ENCODE measurements around the gene TLE4. TPM values are rescaled to one million over a fixed set of nuclear protein-coding genes. Genes with fewer than 3 reads are reported as not detected.
A peak's percentile ranks its signal among the peaks of the same experiment; 100 is the strongest.

TLE4 gene
- total and polyA plus RNA-seq, 2 donors (not counting 1 experiment from before 2014, with no cell fraction given): 13.5 to 35.0 TPM

GRCh38 chr9:79581794-79582193 lies 10.0 kb downstream of the TLE4 start:
- Histone ChIP-seq H3K4me2 (ENCODE audit: extremely low read depth, insufficient read depth, low read length) (peak overlapping the region; percentile 72), H3K36me3 (ENCODE audit: control insufficient read depth, insufficient read depth, low read length) (no peaks in the 10 kb centered on the region), H3K4me1 (ENCODE audit: control insufficient read depth, extremely low read depth, insufficient read depth, low read length) (peaks cover 7% of the 10 kb centered on the region), H2AFZ (ENCODE audit: low read length) (no peak overlapping the region), H3K4me3 (replicated peaks in 1 of 4; ENCODE audit: control extremely low read depth in 1 of 4, insufficient read depth in 1 of 4, low read depth in 3 of 4, low read length in 4 of 4) (peak overlapping the region in 2 of 4 experiments; percentile 19 to 23), H3K27ac (ENCODE audit: insufficient read depth, low read length) (peak overlapping the region; percentile 62), H3K79me2 (ENCODE audit: control insufficient read depth, insufficient read depth, low read length) (peaks cover 5% of the 10 kb centered on the region), H4K20me1 (ENCODE audit: control insufficient read depth, extremely low read depth, insufficient read depth, low read length) (no peaks in the 10 kb centered on the region), H3K27me3 (ENCODE audit: control insufficient read depth, insufficient read depth, low read length) (no peaks in the 10 kb centered on the region), H3K9ac (ENCODE audit: insufficient read depth, low read length) (no peak overlapping the region), H3K9me3 (ENCODE audit: control insufficient read depth, insufficient read depth, low read depth, low read length) (no peaks in the 10 kb centered on the region)
- DNase-seq (ENCODE audit: low read depth in 2 of 2): peak; percentile 74 to 94
- TF ChIP-seq EZH2 (IDR thresholded peaks at IDR 0.05; ENCODE audit: low read length, missing control alignments) (no peak), CTCF (conservative IDR thresholded peaks at IDR 0.05 in 1 of 2, IDR thresholded peaks at IDR 0.05 in 1 of 2; ENCODE audit: low read depth in 1 of 2, low read length in 2 of 2) (no peak)

GRCh38 chr9:79583952-79584654 lies 12.3 kb downstream of the TLE4 start:
- H3K36me3 ChIP-seq (ENCODE audit: control insufficient read depth, insufficient read depth, low read length): no peaks in the 10 kb centered on the region
- peaks cover 7% of the 10 kb centered on the region for H3K4me1 ChIP-seq (ENCODE audit: control insufficient read depth, extremely low read depth, insufficient read depth, low read length)
- H3K4me2 ChIP-seq (ENCODE audit: extremely low read depth, insufficient read depth, low read length): no peak overlapping the region
- H3K9me3 ChIP-seq (ENCODE audit: control insufficient read depth, insufficient read depth, low read depth, low read length): no peaks in the 10 kb centered on the region
- no peak overlapping the region for H3K9ac ChIP-seq (ENCODE audit: insufficient read depth, low read length)
- H3K79me2 ChIP-seq (ENCODE audit: control insufficient read depth, insufficient read depth, low read length): peaks cover 5% of the 10 kb centered on the region
- no peak overlapping the region for H3K27ac ChIP-seq (ENCODE audit: insufficient read depth, low read length)
- H4K20me1 ChIP-seq (ENCODE audit: control insufficient read depth, extremely low read depth, insufficient read depth, low read length): no peaks in the 10 kb centered on the region
- H2AFZ ChIP-seq (ENCODE audit: low read length): no peak overlapping the region
- TF ChIP-seq EZH2 (IDR thresholded peaks at IDR 0.05; ENCODE audit: low read length, missing control alignments) (no peak), CTCF (conservative IDR thresholded peaks at IDR 0.05 in 1 of 2, IDR thresholded peaks at IDR 0.05 in 1 of 2; ENCODE audit: low read depth in 1 of 2, low read length in 2 of 2) (no peak)
- no peak for DNase-seq (ENCODE audit: low read depth in 2 of 2)
- no peaks in the 10 kb centered on the region for H3K27me3 ChIP-seq (ENCODE audit: control insufficient read depth, insufficient read depth, low read length)
- H3K4me3 ChIP-seq (replicated peaks in 1 of 4; ENCODE audit: control extremely low read depth in 1 of 4, insufficient read depth in 1 of 4, low read depth in 3 of 4, low read length in 4 of 4): no peak overlapping the region

- TF ChIP-seq CTCF (conservative IDR thresholded peaks at IDR 0.05 in 1 of 2, IDR thresholded peaks at IDR 0.05 in 1 of 2; ENCODE audit: low read depth in 1 of 2, low read length in 2 of 2) (no peak), EZH2 (IDR thresholded peaks at IDR 0.05; ENCODE audit: low read length, missing control alignments) (no peak)
- no peak overlapping the region for H3K27ac ChIP-seq (ENCODE audit: insufficient read depth, low read length)
- H3K4me2 ChIP-seq (ENCODE audit: extremely low read depth, insufficient read depth, low read length): no peak overlapping the region
- H3K79me2 ChIP-seq (ENCODE audit: control insufficient read depth, insufficient read depth, low read length): peaks cover 5% of the 10 kb centered on the region
- no peaks in the 10 kb centered on the region for H3K9me3 ChIP-seq (ENCODE audit: control insufficient read depth, insufficient read depth, low read depth, low read length)
- no peaks in the 10 kb centered on the region for H4K20me1 ChIP-seq (ENCODE audit: control insufficient read depth, extremely low read depth, insufficient read depth, low read length)
- H3K27me3 ChIP-seq (ENCODE audit: control insufficient read depth, insufficient read depth, low read length): no peaks in the 10 kb centered on the region
- H3K4me3 ChIP-seq (replicated peaks in 1 of 4; ENCODE audit: control extremely low read depth in 1 of 4, insufficient read depth in 1 of 4, low read depth in 3 of 4, low read length in 4 of 4): no peak overlapping the region
- H3K36me3 ChIP-seq (ENCODE audit: control insufficient read depth, insufficient read depth, low read length): no peaks in the 10 kb centered on the region
- no peak for DNase-seq (ENCODE audit: low read depth in 2 of 2)
- no peak overlapping the region for H2AFZ ChIP-seq (ENCODE audit: low read length)
- peaks cover 7% of the 10 kb centered on the region for H3K4me1 ChIP-seq (ENCODE audit: control insufficient read depth, extremely low read depth, insufficient read depth, low read length)
- no peak overlapping the region for H3K9ac ChIP-seq (ENCODE audit: insufficient read depth, low read length)
Measured at GRCh38 chr9:79584655-79584982, 12.9 kb downstream of the TLE4 start.
